Cerebellar cortex (tissue), 1 donor: ENCODE results near the gene FGFR2.
A peak's percentile ranks its signal among the peaks of the same experiment; 100 is the strongest.

Experiments used
- DNase-seq: peaks from one replicate; pipeline ENCODE4 v3.0.0-alpha.2; 2015; ENCODE audit warnings: low spot score

Gene FGFR2

DNA sequence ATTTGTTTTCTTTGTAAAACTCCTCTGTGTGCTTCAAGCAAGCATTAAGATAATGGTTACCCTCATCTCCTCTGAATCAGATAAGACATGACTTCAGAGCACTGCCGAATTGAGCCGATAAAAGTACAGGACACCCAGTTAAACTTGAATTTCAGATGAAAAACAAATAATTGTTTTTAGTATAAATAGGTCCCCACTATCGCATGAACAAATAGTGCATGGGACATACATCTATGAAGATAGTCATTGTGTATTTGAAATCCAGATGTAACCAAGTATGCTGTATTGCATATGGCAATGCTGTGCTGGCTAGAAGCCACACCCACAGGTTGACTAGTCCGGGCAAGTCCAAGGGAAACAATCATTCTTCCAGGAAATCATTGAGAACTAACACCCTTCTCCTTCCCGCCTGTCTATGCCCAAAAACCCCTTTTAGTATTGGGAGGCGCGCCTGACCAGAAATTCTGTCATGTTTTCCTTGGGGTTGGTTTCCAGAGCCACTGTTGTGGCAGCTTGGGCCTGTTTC, 12.6 kb upstream of the FGFR2 start:
- DNase-seq, result no peak

DNA sequence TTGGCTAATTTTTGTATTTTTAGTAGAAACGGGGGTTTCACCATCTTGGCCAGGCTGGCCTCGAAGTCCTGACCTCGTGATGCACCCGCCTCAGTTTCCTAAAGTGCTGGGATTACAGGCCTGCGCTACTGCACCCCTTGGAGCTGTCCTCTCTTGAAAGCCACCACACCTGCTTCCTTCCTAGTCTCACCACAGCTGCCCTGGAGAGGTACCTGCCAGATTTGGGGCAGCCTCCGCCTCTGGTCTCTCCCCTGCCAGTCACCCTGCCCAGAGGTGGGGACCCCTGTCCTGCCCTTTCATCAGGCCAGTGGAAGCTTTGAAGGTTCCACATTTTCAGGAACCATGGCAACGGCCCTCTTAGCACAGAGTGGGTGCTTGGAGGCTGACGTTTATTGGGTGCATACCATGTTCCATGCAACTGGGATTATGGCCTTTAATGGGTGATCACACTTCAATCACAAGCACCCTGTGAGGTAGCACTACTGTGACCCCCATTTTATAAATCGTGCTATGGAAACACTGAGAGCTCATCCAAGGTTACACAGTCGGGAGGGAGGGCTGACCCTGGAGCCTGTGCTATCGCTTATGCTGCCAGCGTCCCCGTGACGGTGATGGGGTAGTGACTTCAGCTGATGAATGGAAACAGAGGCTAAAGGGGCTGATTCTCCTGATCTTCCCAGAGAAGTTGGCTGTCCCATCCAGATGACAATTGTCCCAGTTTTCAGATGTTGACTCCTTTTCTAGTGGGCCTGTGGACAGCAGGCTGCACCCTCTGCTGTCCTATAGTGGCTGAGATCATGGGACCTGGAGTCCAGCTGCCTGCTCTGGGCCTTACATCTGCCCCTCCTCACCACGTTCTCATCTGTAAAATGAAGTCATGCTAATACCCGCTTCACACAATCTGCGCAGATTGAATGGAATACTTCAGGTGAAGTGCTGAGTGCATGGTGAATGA, 11.5 kb upstream of the FGFR2 start:
- no peak for DNase-seq

DNA sequence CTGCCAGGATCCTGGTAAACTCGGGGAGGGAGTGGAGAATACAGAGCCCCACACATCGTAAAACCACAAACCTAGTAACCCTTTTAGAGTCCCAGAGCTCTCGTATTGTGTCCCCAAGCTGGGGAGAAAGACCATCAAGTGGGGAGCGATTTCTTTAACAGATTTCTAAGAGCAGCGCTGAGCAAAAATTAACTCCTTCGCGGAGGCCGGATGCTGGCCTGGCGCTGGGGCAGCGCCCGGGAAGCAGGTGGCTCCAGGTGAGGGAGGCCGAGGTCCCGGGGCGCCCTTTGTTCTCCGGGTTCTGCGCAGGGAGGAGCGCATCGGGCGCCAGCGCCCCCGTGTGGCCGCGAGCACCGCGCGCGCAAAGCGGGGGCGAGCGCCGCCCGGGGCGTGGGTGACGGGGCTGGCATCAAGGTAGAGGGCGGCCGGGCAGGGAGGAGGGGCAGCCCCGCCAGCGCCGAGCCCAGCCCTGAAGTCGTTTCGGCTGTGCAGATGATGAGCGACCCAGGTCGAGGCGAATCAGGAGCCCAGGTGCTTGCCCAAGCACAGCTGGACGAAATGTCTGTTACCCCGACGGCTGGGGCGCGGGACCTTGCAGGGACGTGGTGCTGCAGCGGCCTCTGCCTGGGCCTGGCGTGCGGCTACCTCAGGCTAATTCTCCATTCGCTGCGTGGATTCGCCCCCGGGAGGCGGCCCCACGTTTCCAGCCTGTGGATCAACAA, 10.4 kb upstream of the FGFR2 start:
- no peak for DNase-seq

DNA sequence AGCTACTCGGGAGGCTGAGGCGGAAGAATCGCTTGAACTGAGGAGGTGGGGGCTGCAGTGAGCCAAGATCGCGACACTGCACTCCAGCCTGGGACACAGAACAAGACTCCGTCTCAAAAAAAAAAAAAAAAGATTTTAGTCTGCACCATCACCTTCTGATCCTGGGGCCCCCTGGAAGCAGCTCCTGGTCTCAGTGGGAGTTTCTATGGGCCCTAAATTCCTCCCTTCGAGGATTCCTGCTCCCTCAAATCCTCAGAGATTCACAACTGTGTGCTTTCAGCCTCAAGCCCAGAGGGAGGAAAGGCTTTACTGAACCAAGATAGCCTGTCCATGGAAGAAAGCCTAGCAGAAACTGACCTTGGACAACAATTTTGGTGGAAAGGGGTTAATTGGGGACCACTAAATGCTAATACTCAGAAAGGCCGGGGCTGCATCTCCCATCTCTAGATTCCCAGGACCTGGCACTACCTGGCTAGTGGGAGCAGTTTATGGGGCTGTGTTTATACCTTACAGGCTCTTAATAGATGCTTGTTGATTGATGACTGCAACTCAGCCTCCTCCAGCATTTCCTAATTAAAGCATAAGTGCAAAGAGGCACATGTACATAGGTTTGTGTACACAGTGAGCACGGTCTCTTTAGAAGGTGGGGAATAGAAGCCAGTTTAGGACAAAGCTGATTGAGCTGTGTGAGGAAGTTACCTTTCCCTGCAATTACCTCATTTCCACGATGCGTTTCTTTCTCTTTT, 9.2 kb upstream of the FGFR2 start:
- DNase-seq, result peak; percentile 81

DNA sequence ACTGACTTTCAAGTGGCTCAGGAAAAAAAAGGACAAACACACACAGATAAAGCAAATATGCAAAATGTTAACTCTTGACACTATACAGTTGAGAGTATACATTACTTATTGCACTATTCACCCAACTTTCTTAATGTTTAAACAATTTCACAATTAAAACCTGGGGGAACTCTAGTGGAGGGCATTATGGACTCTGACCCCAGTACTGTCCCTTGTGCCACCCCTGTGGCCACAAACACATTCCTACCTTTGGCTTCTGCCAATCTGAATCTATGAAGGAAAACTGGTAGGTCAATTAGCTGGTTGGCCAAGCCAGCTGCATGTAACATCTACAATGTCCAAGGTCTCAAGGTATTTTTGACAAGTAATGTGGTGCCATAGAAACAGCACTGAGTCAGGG, 7.5 kb upstream of the FGFR2 start:
- no peak for DNase-seq

DNA sequence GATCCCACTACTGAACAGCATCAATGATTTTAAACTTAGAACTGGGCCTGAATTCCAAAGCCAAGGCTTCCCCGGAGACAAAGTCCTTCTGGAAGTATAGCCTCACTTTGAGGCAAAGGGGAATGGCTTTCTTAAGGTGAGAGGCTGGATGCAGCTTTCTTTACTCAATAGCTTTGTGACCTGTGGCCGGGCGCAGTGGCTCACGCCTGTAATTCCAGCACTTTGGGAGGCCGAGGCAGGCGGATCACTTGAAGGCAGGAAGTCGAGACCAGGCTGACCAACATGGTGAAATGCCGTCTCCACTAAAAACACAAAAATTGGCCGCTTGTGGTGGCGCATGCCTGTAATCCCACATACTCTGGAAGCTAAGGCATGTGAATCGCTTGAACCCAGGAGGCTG, 3.2 kb upstream of the FGFR2 start:
- no peak for DNase-seq

DNA sequence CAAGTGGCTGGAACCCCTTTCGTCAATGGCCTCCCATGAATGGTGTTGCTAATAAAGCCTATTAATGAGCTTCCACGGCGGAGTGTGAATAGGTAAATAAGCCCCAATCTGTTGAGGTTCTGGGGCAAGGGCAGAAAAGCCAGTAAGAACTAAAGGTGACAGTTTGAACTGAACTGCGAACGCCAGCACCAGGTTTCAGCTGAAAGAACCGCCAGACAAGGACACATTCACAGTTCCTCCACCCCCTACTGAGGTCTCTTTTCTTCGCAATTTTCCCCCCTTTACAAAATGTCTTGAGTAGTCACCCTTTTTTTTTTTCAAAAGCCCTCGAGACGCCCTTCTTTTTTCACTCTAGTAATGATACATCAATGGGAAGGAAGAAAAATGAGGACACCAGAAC, 2.4 kb upstream of the FGFR2 start:
- no peak for DNase-seq

DNA sequence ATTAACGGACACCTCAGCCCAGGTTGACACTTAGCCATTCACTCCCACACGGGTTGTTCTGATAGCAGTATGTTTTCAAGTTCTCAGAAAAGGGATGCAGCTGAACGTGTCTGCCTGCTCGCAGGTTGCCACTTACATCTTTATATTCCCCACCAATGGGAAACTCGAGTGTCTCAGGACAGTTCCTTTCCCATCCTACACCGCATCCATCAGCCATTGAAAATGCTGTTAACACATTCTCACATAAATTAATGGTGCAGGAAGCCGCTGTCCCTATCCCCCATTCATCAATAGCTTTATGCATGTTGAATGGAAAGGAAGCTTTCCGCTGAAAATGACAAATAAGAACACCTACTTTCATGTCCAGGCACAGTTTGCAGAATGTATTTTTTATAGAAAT, 1.7 kb upstream of the FGFR2 start:
- DNase-seq, result no peak

DNA sequence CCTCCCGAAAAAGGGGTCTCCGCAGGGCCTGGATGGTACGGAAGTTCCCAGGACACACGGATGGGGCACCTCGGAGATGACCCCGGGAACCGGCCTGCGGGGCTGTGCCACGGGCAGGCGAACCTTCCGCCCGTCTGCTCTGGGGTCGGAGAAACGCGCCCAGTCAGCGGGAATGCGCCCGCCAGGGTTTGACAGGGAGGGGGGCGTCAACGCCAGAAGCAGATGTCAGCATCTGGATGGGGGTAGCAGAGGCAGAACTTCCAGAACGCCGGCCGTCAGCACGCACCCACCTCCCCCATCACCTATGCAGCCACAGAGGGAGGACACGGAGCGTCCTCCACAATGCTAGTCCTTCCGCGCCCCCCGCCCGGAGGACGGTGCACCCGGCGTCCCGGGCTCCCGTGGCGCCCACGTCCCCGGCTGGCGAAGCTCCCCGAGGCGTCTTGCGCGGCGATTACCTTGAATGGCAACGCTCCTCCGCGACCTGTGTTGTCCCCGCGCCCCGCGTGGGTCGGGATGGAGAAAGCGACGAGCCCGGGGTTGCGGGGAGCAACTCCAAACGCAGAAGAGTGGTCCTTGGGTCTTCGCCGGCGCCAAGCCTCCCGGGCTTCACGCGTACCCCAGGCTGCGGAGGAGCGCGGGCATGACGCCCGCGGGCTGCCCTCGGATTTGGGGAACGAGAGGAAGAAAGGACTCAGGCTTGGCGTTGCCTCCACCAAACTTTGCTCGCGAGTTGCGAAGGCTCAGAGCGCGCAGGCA, 561 bp downstream of the FGFR2 start:
- no peak for DNase-seq

DNA sequence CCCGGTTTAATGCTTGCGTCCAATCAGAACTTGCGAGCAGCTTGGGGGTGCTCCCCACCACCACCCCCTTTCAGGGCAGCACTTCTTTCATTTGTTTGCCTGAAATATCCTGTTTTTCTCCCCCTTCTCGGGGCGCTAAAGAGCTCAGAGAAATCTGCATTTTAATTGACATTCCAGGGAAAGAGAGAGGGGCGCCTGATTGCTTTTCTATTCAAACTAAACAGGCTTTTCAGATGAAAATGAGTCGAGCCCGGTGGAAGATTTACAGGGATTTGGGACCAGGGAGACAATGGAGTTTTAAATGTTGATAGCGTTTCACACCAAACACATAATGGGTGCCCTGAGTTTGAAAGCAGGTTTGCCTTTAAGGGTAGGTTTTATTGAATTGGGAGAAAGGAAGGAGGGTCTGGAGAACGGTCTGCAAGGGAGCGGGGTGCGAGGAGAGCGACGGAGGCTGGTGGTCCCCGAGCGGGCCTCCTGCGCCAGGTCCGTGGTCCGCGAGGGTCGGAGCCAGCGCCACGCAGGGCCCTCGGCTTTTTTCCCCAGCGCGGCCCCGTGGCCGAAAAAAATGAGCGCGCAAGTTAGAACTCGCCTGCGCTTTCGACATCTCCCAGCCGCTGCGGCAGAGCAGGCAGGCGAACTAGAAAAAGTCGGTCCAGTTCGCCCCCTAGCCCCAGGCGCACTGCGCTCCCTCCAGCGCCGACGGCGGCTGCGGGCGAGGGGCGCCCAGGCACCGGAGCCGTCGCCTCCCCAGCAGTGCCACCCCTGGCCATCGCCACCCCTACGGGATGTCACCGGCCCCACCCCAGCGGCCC, 1.3 kb downstream of the FGFR2 start:
- no peak for DNase-seq

DNA sequence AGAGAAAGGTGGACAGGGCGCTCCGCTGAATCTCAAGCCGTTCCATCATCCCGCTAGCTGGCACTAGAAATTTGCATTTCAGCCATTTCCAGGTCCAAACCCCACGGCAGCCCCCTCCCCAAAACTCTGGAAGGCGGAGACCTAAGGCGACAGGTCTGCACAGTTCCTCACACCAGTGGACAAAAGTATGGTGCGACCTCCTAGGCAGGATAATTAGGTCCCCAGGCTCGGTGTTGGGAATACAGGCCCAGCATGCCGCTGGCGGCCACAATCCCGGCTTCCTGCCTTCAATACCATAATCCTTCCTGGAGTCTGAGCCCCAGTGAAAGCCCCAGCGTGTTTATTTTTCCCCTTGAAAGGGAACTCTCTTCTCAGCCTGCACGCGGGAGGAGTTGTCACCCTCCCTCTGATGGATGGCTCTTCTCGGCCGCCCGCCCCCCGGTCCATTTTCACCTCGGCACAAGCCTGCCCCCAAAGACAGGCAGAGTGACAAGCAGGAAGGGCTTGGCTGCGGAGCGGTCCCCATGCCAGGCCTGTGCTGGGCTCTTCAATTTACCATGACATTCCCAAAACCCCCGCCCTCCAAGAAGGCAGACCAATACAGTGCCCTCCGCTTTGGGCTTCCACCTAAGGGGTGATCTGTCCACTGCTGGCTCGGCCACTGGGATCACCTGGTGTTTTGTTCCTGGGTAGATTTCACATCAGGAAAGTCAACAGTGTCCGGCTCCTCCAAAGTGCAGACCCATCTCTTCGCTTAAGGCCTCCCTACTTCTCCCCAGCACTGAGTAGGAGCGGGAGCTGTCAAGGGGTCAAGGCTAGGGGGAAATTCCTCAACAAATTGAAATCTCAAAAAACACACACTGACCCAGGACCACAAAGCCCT, 2.2 kb downstream of the FGFR2 start:
- DNase-seq, result no peak

DNA sequence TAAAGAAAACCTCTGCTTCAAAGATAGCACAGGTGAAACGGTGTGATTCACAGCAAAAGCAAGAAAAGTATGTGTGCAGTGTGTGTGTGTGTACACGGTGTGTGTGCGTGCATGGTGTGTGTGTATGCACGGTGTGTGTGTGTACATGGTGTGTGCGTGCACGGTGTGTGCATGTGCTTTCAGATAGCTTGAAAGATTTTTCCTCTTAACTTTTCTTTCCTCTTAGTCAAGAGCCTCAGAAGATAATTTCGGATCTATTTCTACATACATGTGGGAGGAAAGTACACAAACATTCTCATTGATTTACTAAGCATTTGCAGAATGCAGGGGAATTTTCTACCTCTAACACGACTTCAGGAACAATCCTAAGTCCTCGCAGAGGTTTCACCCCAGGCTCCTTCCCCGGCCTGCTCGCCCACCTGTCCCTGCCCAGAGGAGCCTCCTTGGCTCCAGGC, 2.9 kb downstream of the FGFR2 start:
- DNase-seq, result no peak

DNA sequence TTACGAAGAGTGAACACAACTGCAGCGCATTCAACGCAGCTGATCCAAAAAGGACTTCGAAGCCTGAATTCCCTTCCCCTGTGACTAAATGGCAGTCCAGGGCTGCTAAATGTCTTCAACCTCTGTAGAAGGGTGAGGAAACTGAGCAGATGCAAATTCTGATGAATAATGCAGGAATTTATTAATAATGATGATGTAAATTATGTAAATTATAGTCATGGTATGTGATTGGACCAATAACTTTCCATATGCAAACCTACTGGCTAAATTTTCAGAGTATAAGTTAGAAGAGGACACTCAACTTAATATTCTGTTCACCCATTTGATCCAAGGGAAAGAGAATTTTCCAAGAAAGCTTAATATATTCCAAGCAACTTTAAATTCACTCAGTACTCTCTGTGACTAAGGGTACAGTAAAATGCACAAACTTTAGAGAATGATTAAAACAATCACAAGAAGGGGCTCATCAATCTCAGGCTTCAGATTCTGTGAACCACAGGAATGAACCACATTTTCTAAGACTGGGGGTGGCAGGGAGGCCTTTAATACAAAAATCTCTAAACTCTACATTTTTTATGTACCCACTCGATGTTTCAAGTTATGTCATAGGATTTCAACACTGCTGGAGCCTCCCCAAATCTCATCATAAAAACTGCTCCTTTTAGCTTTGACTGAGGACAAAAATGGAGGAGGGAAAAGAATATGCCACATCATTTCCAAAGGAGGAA, 3.5 kb downstream of the FGFR2 start:
- DNase-seq, result no peak

DNA sequence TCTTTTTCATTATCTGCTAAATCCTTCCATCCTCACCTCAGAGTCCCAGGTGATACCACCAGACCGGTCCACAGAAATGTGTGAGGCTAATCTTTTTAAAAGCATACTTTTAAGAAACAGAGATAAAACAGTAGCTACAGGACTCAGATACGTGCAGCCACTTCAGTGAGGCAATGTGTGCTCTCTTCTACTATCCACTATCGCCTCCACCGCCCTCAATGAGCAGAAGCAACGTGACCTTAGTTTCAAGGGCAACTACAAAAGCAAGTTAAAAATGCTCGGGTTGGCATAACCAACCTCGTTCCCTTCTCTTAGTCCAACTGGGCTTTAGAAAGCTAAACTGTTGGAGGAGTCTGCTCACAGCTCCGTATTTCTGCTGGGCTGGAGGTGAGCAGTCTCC, 4.2 kb downstream of the FGFR2 start:
- DNase-seq, result no peak

DNA sequence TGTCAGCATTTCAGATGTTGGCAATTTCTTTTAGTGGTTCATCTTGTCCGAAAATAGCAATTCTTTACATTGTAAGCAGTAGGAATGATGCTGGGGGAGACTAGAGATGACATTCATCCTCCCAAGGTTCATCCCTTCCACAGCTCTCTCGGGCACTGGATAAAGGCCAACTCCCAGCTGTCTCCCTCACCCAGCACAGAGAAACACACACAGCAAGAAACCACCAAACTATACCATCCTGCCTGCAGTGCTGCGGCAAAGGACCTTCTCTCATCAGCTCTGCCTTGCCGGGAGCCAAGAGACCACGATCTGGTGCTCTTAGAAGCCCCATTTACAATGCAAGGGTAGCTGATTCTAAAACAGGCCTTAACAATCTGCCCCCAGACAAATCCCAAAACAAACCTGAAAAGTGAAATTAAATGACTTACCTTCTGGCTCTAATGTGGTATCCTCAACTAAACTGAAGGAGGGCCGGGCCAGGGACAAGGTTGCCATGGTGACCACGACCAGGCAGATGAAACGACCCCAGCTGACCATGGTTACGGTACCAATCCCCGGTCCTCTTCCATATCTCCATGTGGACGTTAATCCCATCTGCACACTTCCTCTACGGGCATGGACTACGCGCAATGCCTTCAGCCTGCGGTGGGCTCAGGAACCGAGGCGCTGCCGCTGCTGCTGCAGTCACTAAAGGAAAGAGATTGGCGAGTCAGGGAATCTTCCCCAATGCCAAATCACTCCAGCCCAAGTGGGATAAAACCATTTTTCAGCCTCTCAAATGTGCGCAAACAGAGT, 4.8 kb downstream of the FGFR2 start:
- no peak for DNase-seq

DNA sequence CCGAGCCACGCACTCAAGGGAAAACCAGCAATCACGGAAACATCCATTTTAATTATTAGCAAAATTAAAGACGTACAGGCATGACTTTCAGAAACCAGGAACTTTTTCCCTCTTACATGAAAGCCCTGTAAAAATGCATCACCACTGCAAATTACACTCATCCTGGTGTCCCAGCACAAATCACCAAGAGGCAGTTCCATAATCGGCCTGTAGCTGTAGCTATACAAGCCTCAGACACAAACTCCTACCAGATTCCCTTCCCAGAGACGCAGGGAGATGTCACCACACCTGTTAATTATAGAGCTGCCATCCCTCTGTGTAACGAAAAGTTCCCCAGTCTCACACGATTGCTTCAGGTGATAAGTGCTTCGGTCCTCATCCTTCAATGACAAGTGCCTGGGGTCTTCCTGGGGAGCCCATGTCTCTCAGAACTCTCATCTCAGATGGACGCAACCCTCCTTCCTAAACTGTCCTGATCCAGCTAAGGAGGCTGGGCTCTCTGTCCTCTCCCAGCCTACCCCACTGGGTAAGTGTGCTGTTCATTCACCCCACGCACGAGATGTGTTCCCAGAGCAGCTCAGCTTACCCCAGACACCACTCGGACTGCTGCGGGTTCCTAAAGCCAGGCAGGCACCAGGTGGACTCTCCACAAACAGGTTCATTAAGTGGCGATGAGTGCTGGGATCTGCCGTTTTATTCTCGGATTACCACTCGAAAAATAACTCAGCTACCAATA, 5.9 kb downstream of the FGFR2 start:
- DNase-seq, result no peak

DNA sequence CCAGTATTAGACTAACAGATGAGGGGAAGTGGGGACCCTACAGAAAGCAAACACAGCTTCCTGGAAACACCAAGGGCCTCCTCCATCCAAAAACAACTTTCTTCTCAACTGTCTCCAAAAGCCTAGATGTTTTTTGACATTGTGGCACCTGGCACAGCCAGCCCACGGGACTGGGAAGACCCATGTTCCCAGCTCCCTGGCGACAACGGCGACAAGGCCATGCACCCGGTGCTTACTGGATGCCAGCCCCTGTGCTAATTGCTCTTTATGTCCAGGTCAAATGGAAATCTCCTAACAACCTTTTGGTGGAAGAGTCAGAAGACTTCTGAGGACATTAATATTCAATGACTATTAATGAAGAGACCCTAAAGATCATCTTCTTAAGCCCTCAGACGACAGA, 7.1 kb downstream of the FGFR2 start:
- DNase-seq, result no peak
